ENCODE measurements around the gene THRB.
"Not testable (repeated sequence)": the region's sequence is repeated elsewhere in the genome, so short reads cannot be mapped to it uniquely, and the experiment has no call there.

THRB gene

GRCh38 chr3:24401811-24402185 is 92.9 kb downstream of the THRB start:
- DNase-seq = no peak

- no peak for DNase-seq
Measured at GRCh38 chr3:24401090-24401810, 93.4 kb downstream of the THRB start.

- no peak for DNase-seq
Measured at GRCh38 chr3:24400450-24400849, 94.2 kb downstream of the THRB start.

GRCh38 chr3:24400015-24400414 is 94.6 kb downstream of the THRB start:
- DNase-seq = no peak

GRCh38 chr3:24399614-24400013 is 95.0 kb downstream of the THRB start:
- no peak for DNase-seq

- DNase-seq = not testable (repeated sequence)
Measured at GRCh38 chr3:24398712-24399111, 95.9 kb downstream of the THRB start.

- DNase-seq = no peak
Measured at GRCh38 chr3:24396338-24396737, 98.3 kb downstream of the THRB start.

GRCh38 chr3:24394754-24395153 is 99.9 kb downstream of the THRB start:
- DNase-seq = no peak

GRCh38 chr3:24393316-24393715 is 101.3 kb downstream of the THRB start:
- no peak for DNase-seq

GRCh38 chr3:24390169-24391130 is 104.2 kb downstream of the THRB start:
- DNase-seq = no peak

GRCh38 chr3:24389108-24390090 is 105.3 kb downstream of the THRB start:
- no peak for DNase-seq

- no peak for DNase-seq
Measured at GRCh38 chr3:24388611-24389010, 106.0 kb downstream of the THRB start.

GRCh38 chr3:24388159-24388558 is 106.5 kb downstream of the THRB start:
- DNase-seq = no peak

GRCh38 chr3:24387493-24387892 is 107.2 kb downstream of the THRB start:
- no peak for DNase-seq

GRCh38 chr3:24387000-24387399 is 107.7 kb downstream of the THRB start:
- DNase-seq = no peak

GRCh38 chr3:24386458-24386857 is 108.2 kb downstream of the THRB start:
- no peak for DNase-seq

GRCh38 chr3:24385012-24385615 is 109.5 kb downstream of the THRB start:
- DNase-seq = no peak

- no peak for DNase-seq
Measured at GRCh38 chr3:24382647-24383046, 112.0 kb downstream of the THRB start.

GRCh38 chr3:24379936-24380335 is 114.7 kb downstream of the THRB start:
- no peak for DNase-seq

- DNase-seq = no peak
Measured at GRCh38 chr3:24378313-24378712, 116.3 kb downstream of the THRB start.

- peak; percentile 57 to 86 (median 68) for DNase-seq
Measured at GRCh38 chr3:24377218-24377993, 117.2 kb downstream of the THRB start.

Data from suppressor macrophage (primary cell).